ENCODE results near the gene GFOD1. TPM values are rescaled to one million over a fixed set of nuclear protein-coding genes. Genes with fewer than 3 reads are reported as not detected.

The GFOD1 gene
- total and polyA plus RNA-seq, 2 donors (not counting 1 experiment from before 2014, with no cell fraction given) = 10.5 to 25.3 TPM

DNA sequence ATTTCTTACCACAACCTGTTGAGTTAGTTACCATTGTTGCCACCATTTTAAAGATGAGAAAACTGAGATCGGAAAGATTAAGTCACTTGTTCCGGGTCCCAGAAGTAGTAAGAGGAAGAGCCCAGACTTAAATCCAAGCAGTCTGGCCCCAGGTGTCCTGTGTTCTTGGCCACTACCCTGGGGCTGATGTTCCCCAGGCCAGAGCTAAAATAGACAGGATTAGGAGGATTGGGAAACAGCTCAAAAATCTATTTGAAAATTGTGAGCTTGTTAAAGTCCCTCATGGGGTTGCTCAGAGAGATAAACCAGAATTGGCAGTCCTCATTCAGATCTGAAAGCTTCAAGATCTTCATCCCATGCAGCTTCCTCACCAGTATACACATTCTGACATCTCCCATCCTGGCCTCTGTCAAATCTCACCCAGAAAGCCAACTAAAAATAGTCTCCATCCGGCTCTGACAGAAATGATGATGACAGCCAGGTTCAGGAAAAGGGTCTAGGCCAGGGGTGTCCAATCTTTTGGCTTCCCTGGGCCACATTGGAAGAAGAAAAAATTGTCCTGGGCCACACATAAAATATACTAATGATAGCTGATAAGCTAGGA, 62.0 kb downstream of the GFOD1 start:
- no peak for DNase-seq (ENCODE audit: low read depth in 2 of 2)
- no peak for TF ChIP-seq EZH2 (IDR thresholded peaks at IDR 0.05; ENCODE audit: low read length, missing control alignments)
- TF ChIP-seq, protein P1, sequence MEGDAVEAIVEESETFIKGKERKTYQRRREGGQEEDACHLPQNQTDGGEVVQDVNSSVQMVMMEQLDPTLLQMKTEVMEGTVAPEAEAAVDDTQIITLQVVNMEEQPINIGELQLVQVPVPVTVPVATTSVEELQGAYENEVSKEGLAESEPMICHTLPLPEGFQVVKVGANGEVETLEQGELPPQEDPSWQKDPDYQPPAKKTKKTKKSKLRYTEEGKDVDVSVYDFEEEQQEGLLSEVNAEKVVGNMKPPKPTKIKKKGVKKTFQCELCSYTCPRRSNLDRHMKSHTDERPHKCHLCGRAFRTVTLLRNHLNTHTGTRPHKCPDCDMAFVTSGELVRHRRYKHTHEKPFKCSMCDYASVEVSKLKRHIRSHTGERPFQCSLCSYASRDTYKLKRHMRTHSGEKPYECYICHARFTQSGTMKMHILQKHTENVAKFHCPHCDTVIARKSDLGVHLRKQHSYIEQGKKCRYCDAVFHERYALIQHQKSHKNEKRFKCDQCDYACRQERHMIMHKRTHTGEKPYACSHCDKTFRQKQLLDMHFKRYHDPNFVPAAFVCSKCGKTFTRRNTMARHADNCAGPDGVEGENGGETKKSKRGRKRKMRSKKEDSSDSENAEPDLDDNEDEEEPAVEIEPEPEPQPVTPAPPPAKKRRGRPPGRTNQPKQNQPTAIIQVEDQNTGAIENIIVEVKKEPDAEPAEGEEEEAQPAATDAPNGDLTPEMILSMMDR (conservative IDR thresholded peaks at IDR 0.05 in 1 of 2, IDR thresholded peaks at IDR 0.05 in 1 of 2; ENCODE audit: low read depth in 1 of 2, low read length in 2 of 2) = no peak
- no peaks in the 10 kb centered on the region for H3K79me2 ChIP-seq (ENCODE audit: control insufficient read depth, insufficient read depth, low read length)
- H3K9ac ChIP-seq (ENCODE audit: insufficient read depth, low read length) = no peak overlapping the region
- peak overlapping the region; percentile 23 for H3K4me2 ChIP-seq (ENCODE audit: extremely low read depth, insufficient read depth, low read length)
- H4K20me1 ChIP-seq (ENCODE audit: control insufficient read depth, extremely low read depth, insufficient read depth, low read length) = no peaks in the 10 kb centered on the region
- H3K27ac ChIP-seq (ENCODE audit: insufficient read depth, low read length) = no peak overlapping the region
- H3K27me3 ChIP-seq (ENCODE audit: control insufficient read depth, insufficient read depth, low read length) = no peaks in the 10 kb centered on the region
- no peak overlapping the region for H2AFZ ChIP-seq (ENCODE audit: low read length)
- peaks cover 7% of the 10 kb centered on the region for H3K4me1 ChIP-seq (ENCODE audit: control insufficient read depth, extremely low read depth, insufficient read depth, low read length)
- H3K4me3 ChIP-seq (replicated peaks in 1 of 4; ENCODE audit: control extremely low read depth in 1 of 4, insufficient read depth in 1 of 4, low read depth in 3 of 4, low read length in 4 of 4) = no peak overlapping the region
- H3K36me3 ChIP-seq (ENCODE audit: control insufficient read depth, insufficient read depth, low read length) = no peaks in the 10 kb centered on the region
- H3K9me3 ChIP-seq (ENCODE audit: control insufficient read depth, insufficient read depth, low read depth, low read length) = no peaks in the 10 kb centered on the region

DNA sequence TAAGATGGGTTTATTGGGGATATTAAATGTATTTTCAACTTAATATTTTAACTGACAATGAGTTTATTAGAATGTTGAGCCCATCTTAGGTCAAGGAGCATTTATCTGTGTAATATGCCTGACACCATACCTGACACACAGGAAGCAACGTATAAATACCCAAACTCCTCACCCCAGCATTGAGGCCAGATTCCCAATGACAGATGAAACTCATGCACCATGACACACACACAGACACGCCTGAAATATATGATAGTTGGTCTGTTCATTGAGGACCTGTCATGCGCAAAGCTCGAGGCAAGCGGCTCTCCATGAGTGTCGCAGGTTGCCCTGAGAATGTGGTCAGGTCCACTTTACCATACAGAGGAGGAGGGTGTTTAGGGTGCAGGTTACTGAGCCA, 64.1 kb downstream of the GFOD1 start:
- TF ChIP-seq EZH2 (IDR thresholded peaks at IDR 0.05; ENCODE audit: low read length, missing control alignments) = no peak
- TF ChIP-seq, protein P1 (conservative IDR thresholded peaks at IDR 0.05 in 1 of 2, IDR thresholded peaks at IDR 0.05 in 1 of 2; ENCODE audit: low read depth in 1 of 2, low read length in 2 of 2) = no peak
- Histone ChIP-seq H3K4me3 (replicated peaks in 1 of 4; ENCODE audit: control extremely low read depth in 1 of 4, insufficient read depth in 1 of 4, low read depth in 3 of 4, low read length in 4 of 4) (no peak overlapping the region), H3K27me3 (ENCODE audit: control insufficient read depth, insufficient read depth, low read length) (no peaks in the 10 kb centered on the region), H3K79me2 (ENCODE audit: control insufficient read depth, insufficient read depth, low read length) (no peaks in the 10 kb centered on the region), H3K4me2 (ENCODE audit: extremely low read depth, insufficient read depth, low read length) (no peak overlapping the region), H3K36me3 (ENCODE audit: control insufficient read depth, insufficient read depth, low read length) (no peaks in the 10 kb centered on the region), H3K9me3 (ENCODE audit: control insufficient read depth, insufficient read depth, low read depth, low read length) (no peaks in the 10 kb centered on the region), H3K27ac (ENCODE audit: insufficient read depth, low read length) (no peak overlapping the region), H2AFZ (ENCODE audit: low read length) (no peak overlapping the region), H3K4me1 (ENCODE audit: control insufficient read depth, extremely low read depth, insufficient read depth, low read length) (peaks cover 7% of the 10 kb centered on the region), H4K20me1 (ENCODE audit: control insufficient read depth, extremely low read depth, insufficient read depth, low read length) (no peaks in the 10 kb centered on the region), H3K9ac (ENCODE audit: insufficient read depth, low read length) (no peak overlapping the region)
- DNase-seq (ENCODE audit: low read depth in 2 of 2) = no peak

DNA sequence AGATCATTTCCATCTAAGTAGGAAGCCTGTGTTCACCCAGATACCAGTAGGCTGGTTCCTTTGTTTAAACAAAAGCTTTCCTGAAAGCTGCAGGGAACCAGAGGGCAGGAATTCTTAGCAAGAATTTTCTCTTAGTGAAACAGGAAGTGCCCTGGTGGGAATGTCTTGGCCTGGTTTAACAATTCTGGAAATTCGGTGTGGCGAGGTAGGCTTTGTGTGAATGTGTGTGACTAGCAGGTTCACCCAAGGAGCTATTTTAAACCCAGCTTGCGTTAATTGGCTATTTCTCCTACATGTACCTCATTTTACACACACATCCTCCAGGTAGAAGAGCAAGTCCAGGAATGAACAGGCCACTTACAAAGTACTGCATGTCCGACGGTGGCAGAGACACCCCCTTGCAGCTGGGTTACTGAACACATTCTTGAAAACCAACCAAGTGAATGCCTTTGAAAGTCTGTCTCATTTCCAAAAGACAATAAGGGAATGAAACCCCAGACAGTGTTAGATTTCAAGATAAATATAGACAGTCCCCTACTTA, 64.6 kb downstream of the GFOD1 start:
- H3K27me3 ChIP-seq (ENCODE audit: control insufficient read depth, insufficient read depth, low read length) = no peaks in the 10 kb centered on the region
- H2AFZ ChIP-seq (ENCODE audit: low read length) = no peak overlapping the region
- H3K9ac ChIP-seq (ENCODE audit: insufficient read depth, low read length) = no peak overlapping the region
- H3K27ac ChIP-seq (ENCODE audit: insufficient read depth, low read length) = no peak overlapping the region
- no peak overlapping the region for H3K4me3 ChIP-seq (replicated peaks in 1 of 4; ENCODE audit: control extremely low read depth in 1 of 4, insufficient read depth in 1 of 4, low read depth in 3 of 4, low read length in 4 of 4)
- TF ChIP-seq, protein P1 (conservative IDR thresholded peaks at IDR 0.05 in 1 of 2, IDR thresholded peaks at IDR 0.05 in 1 of 2; ENCODE audit: low read depth in 1 of 2, low read length in 2 of 2) = no peak
- no peak for TF ChIP-seq EZH2 (IDR thresholded peaks at IDR 0.05; ENCODE audit: low read length, missing control alignments)
- H3K79me2 ChIP-seq (ENCODE audit: control insufficient read depth, insufficient read depth, low read length) = no peaks in the 10 kb centered on the region
- no peaks in the 10 kb centered on the region for H4K20me1 ChIP-seq (ENCODE audit: control insufficient read depth, extremely low read depth, insufficient read depth, low read length)
- no peaks in the 10 kb centered on the region for H3K9me3 ChIP-seq (ENCODE audit: control insufficient read depth, insufficient read depth, low read depth, low read length)
- H3K4me1 ChIP-seq (ENCODE audit: control insufficient read depth, extremely low read depth, insufficient read depth, low read length) = peaks cover 7% of the 10 kb centered on the region
- peak in 1 of 2 donors; percentile 74 for DNase-seq (ENCODE audit: low read depth in 2 of 2)
- H3K4me2 ChIP-seq (ENCODE audit: extremely low read depth, insufficient read depth, low read length) = no peak overlapping the region
- H3K36me3 ChIP-seq (ENCODE audit: control insufficient read depth, insufficient read depth, low read length) = no peaks in the 10 kb centered on the region

Measured in fibroblast of lung (primary cell).